ENCODE measurements around the gene ZNF10. TPM values are rescaled to one million over a fixed set of nuclear protein-coding genes. Genes with fewer than 3 reads are reported as not detected.

Gene ZNF10
- 4.7 and 5.1 TPM in 2 replicates for total RNA-seq (2014; rRNA removed; shearing (Covaris generic))

DNA sequence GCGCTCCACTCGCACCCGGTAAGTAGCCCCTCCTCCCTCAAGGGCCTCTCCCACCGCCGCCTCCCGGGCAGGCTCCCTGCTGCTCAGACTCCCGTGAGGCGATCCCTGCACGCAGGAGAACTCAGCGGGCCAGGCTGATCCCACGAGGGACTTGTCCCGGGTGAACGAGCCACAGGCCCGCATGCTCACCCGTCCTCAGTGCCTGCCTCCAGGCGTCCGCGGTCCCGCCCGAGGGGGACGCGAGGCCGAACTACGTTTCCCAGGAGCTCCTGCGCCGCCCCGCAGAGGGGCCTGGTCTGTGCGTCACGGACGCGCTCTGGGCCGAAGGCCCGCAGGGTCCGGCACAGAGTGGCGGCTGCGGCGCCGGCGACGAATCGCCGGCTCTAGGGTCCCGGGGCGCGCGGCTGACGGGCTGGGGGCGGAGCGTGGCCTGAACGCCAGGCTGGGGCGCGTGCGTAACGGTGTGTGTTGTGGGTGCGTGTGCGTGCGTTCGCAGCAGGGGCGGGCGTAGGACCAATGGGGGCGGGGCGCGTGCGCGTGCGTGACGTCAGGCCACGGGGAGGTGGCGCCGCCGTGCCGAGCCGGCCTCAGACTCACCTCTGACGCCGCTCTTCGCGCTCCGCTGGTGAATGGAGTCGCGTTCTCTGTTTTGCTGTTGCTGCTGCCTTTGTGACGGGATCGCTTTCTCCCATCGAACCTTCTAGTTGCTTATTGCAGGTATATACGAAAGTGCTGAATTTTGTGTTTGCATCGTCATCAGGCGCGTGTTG is at the start of gene ZNF10, which contains the start of gene ZNF891:
Gene ZNF10 (plus strand): TSS at position 590 of the 770 bp plus-strand sequence. CDS start 13,866 bp downstream, outside the sequence.
Gene ZNF891 (minus strand): TSS at position 237 of the 770 bp plus-strand sequence. CDS start 8,356 bp downstream, outside the sequence.
- in situ Hi-C loops (cut with HindIII; ENCODE audit: low sequenced_read_pairs) = no loop called here
- peak; percentile 92 for DNase-seq (ENCODE audit: low spot score)

DNA sequence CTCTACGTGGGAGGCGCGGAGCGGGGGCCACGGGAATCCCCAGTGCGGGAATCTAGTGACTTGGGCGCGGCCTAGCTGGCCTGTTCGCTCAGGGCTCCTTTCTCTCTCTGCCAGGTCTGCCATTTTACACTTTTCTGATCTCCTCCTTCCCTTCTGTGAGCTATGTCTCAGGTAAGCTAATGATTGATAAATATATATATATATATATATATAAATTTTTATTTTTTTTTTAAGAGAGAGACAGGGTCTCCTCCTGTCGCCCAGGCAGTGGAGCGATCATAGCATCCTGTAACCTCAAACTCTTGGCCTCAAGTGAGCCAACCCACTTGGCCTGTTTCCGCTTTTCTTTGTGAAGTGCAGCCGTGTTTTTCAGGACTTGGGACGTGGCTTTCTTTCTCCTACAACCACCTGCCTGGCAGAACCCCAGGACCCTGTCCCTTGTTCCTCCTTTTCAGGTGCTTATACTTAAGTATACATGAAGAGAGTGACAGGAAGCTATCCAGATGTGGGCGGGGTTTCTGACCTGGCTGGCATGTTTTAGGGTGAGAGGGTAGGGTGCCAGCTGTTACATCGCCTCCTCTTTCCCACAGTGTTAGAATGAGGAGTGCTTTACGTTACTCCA is 49.2 kb upstream of the ZNF10 start:
- DNase-seq (ENCODE audit: low spot score) = no peak
- in situ Hi-C loops (cut with HindIII; ENCODE audit: low sequenced_read_pairs) = no loop called here

DNA sequence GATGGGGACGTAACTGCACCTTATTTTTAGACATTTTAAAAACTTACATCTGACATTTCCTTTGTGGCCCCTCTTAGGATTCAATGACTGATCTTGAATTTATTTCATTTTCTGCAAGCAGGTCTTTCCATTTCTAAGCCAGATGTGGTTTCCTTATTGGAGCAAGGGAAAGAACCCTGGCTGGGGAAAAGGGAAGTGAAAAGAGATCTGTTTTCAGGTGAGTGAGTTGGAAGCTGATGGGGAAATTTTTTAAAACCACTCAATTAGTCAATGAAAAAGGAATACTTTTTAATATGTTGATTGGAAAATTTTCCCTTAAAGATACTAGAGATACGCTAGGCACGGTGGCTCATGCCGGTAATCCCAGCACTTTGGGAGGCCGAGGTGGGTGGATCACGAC is 47.1 kb upstream of the ZNF10 start:
- no peak for DNase-seq (ENCODE audit: low spot score)
- in situ Hi-C loops (cut with HindIII; ENCODE audit: low sequenced_read_pairs) = no loop called here

DNA sequence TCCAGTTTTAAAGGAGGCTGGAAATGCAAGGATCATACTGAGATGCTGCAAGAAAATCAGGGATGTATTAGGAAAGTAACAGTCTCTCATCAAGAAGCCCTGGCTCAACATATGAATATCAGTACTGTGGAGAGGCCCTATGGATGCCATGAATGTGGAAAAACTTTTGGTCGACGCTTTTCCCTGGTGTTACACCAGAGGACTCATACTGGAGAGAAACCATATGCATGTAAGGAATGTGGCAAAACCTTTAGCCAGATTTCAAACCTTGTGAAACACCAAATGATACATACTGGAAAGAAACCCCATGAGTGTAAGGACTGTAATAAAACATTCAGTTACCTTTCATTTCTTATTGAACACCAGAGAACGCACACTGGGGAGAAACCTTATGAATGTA is 24.8 kb upstream of the ZNF10 start:
- in situ Hi-C loops (cut with HindIII; ENCODE audit: low sequenced_read_pairs) = no loop called here
- no peak for DNase-seq (ENCODE audit: low spot score)

DNA sequence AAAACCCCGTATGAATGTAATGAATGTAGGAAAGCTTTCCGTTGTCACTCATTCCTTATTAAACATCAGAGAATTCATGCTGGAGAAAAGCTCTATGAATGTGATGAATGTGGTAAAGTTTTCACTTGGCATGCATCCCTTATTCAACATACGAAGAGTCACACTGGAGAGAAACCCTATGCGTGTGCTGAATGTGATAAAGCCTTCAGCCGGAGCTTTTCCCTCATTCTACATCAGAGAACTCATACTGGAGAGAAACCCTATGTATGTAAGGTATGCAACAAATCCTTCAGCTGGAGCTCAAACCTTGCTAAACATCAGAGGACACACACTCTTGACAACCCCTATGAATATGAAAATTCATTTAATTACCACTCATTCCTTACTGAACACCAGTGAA is 24.2 kb upstream of the ZNF10 start:
- in situ Hi-C loops (cut with HindIII; ENCODE audit: low sequenced_read_pairs) = no loop called here
- no peak for DNase-seq (ENCODE audit: low spot score)

DNA sequence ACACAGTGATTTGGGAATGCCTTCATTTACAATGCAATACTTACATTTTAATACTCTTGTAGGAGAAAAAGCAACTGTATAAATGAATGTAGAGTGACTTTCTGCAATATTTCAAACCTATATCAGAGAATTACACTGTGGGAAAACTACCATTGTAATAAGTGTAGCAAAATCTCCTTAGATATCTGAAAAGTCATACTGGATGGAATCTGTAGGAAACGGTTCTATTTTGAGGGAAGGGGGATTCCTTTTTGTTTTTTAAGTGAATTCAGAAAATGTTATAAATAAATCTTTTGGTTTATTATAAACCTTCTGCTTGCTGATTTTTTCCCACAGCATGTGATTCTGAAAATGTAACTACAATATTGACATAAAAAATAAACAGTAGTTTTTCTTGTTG is 23.3 kb upstream of the ZNF10 start:
- DNase-seq (ENCODE audit: low spot score) = no peak
- in situ Hi-C loops (cut with HindIII; ENCODE audit: low sequenced_read_pairs) = no loop called here

DNA sequence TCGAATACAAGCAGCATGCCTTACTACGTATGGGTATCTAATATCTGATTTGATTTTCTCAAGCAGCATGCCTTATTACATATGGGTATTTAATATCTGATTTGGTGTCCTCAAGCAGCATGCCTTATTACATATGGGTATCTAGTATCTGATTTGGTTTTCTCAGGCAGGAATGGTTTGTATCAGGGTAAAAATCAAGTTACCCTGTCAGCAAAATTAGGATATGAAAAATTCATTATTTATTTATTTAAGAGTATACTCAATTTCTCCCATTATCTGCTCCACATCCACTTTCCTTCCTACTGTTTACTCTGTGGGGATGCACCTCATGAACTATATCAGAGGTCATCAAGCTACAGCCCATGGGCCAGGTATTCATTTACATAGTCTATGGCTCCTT is 22.3 kb upstream of the ZNF10 start:
- DNase-seq (ENCODE audit: low spot score) = no peak
- in situ Hi-C loops (cut with HindIII; ENCODE audit: low sequenced_read_pairs) = no loop called here

DNA sequence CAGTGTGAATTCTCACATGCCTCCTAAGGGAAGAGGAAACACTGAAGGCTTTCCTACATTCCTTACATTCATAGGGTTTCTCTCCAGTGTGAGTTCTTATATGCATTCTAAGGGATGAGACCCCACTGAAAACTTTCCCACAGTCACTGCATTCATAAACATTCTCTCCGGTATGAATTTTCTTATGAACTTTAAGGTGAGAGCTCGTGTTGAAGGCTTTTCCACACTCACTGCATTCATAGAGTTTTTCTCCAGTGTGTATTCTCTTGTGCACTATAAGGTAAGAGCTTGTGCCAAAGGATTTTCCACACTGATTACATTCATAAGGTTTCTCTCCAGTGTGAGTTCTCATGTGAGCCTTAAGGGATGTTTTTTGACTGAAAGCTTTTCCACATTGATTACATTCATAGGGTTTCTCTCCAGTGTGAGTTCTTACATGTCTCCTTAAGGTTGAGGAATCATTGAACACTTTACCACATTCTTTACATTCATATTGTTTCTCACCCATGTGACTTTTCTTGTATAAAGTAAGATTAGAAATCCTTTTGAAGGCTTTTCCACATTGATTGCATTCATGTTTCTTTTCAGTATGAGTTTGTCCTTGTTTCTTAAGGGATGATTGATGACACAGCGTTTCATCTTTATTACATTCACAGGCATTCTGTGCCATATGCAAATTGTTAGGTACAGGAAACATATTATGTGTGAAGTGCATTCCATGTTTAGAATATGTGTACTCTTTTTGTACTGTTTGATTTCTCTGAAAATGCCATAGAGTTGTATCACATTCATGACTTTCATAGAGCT is 9.8 kb upstream of the ZNF10 start:
- DNase-seq (ENCODE audit: low spot score) = no peak
- in situ Hi-C loops (cut with HindIII; ENCODE audit: low sequenced_read_pairs) = no loop called here

DNA sequence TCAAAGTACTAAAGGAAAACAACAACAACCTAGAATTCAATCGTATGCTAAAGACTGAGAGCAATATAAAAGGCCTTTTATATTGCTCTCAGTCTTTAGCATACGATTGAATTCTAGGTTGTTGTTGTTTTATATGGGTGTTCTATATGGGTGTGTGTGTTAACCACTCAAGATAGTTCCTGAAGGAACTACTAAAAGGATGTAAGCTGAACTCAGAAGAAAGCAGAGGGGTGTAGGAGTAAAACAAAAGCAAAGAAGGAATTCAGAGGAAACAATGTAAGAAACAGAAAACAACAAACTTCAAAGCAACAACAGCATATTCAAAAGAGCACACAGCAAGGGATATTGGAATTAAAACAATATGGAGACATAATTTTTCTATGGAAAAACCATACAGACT is 5.8 kb upstream of the ZNF10 start:
- in situ Hi-C loops (cut with HindIII; ENCODE audit: low sequenced_read_pairs) = no loop called here
- no peak for DNase-seq (ENCODE audit: low spot score)

DNA sequence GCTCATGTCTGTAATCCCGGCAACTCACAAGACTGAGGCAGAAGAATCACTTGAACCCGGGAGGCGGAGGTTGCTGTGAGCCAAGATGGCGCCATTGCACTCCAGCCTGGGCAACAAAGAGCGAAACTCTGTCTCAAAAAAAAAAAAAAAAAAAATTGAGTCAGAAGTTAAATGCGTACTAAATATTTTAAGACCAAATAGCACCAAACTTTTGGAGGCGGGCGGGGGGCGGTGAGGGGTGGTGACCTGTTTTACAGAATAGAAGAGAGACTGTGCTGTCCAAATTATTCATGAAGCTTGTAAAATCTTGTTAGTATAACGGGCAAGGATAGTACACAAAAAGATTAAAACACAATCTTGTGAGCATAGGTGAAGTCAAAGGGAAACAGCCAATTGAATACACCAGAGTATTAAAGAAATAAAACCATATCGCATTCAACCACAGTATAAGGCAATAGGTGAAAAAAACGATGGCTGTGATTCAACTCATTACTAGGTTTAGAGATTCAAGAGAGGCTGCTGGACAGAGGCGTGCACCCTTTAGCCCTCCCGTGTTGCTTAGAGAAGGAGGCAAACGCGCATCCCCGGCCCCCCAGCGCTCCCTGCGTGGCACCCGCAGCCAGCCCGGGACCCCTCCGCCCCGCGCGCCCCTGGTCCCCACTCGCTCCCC is 924 bp upstream of the ZNF10 start:
- in situ Hi-C loops (cut with HindIII; ENCODE audit: low sequenced_read_pairs) = no loop called here
- no peak for DNase-seq (ENCODE audit: low spot score)

DNA sequence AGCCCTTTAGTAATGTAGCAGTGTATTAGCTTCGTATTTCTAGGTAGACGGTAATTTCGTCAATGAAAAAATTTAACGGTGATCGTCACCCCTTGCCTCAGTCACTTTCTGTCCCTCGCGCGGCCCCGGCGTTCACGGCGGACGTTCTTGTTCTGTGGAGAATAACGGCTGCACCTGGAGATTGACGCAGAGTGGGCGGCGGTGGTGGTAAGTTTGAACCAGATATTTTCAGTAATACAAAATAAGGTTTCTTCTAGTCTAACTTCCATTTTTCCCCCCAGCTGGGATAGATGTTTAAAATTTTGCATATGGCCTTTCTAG is 341 bp downstream of the ZNF10 start:
- in situ Hi-C loops (cut with HindIII; ENCODE audit: low sequenced_read_pairs) = no loop called here
- DNase-seq (ENCODE audit: low spot score) = no peak

DNA sequence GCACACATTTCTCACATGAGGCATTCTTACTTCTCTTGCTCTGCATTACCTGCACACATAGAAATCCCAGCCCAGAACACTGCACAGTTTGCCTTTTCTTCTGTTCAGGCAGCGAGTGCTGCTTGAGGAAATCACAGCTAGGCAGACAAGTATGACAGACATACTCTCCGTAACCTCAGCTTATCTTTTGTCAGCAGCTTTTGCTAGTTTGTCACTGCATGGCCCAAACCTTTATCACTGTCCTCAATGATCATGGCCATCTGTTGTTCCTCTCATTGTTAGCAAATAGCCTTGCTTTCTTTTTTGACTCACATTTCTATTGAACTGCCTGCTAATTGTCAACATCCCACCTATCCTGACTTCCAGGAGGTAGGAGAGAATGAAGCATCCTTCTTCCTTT is 5.3 kb downstream of the ZNF10 start:
- in situ Hi-C loops (cut with HindIII; ENCODE audit: low sequenced_read_pairs) = no loop called here
- no peak for DNase-seq (ENCODE audit: low spot score)

DNA sequence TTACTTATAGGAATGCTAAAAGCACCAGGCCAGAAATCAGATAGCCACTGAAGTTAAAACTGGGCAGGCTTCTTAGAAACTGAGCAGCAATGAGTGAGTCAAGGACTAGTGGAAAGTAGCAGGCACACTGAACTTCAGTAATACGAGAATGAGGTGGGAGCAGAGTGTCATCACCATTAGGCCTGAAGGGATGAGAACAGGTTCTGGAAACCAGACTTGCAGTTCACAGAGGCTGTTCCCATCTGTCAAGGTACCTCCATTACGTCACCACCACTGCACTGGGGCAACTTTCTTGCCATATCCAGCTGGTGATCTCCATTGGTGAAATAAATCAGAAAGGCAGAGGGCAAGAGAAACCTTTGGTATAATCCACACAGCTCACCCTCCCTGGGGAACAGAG is 15.6 kb downstream of the ZNF10 start:
- in situ Hi-C loops (cut with HindIII; ENCODE audit: low sequenced_read_pairs) = no loop called here
- no peak for DNase-seq (ENCODE audit: low spot score)

DNA sequence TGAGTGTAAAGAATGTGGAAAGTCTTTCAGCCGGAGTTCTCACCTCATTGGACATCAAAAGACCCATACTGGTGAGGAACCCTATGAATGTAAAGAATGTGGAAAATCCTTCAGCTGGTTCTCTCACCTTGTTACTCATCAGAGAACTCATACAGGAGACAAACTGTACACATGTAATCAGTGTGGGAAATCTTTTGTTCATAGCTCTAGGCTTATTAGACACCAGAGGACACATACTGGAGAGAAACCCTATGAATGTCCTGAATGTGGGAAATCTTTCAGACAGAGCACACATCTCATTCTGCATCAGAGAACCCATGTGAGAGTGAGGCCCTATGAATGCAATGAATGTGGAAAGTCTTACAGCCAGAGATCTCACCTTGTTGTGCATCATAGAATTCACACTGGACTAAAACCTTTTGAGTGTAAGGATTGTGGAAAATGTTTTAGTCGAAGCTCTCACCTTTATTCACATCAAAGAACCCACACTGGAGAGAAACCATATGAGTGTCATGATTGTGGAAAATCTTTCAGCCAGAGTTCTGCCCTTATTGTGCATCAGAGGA is 25.8 kb downstream of the ZNF10 start:
- no peak for DNase-seq (ENCODE audit: low spot score)

DNA sequence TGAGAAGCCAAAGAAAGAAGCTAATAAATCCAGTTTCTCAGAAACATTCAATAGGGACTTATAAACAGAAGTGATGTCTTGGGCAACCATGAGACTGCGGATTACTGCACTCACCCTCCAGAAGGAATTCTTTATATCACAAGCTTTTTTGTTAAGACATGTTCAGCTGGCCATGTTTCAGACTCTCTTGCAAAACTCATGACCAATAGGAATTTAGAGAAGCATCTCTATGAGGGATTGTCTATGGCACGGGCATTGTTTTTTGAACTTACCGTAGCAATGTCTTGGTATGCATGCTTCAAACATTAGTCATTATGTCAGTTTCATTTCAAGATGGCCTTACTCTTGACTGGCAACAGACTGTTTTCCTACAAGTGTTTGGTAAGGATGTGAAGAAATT is 35.3 kb downstream of the ZNF10 start:
- in situ Hi-C loops (cut with HindIII; ENCODE audit: low sequenced_read_pairs) = no loop called here

More for the DNA sequence above, 25.8 kb downstream of the ZNF10 start:
- in situ Hi-C loops (cut with HindIII; ENCODE audit: low sequenced_read_pairs) = no loop called here

DNA sequence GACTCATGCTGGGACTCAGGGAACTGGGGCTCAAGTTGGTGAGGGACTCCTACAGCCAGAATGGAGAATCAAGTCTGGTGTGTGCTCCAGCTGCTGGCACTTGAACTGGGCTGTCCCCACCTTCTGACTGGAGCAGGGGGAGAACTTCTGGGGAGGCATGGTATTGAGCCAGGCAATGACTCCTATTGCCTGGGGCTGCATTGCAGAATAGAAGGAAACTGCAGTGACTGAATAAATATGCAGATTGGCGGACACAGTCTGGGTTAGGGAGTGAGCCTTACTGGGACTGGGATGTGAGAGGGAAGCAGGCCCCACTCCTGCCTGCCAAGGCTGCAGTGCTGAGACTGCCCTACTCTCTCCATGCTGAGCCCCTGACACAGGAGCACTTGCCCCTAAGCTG is 42.1 kb downstream of the ZNF10 start:
- in situ Hi-C loops (cut with HindIII; ENCODE audit: low sequenced_read_pairs) = no loop called here
- no peak for DNase-seq (ENCODE audit: low spot score)

More for the DNA sequence above, 35.3 kb downstream of the ZNF10 start:
- no peak for DNase-seq (ENCODE audit: low spot score)

DNA sequence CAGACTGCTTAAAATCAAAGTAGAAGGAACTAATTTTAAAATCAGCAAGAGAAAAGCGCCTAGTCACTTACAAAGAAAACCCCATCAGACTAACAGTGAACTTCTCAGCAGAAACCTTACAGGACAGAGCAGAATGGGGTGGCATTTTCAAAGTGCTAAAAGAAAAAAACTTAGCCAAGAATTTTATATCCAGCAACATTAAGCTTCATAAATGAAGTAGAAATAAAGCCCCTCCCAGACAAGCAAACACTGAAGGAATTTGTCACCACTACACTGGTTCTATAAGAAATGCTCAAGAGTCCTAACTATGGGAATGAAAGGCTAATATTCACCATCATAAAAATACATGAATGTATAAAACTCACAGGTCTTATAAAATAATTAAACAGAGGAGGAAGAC is 44.5 kb downstream of the ZNF10 start:
- no peak for DNase-seq (ENCODE audit: low spot score)
- in situ Hi-C loops (cut with HindIII; ENCODE audit: low sequenced_read_pairs) = no loop called here

DNA sequence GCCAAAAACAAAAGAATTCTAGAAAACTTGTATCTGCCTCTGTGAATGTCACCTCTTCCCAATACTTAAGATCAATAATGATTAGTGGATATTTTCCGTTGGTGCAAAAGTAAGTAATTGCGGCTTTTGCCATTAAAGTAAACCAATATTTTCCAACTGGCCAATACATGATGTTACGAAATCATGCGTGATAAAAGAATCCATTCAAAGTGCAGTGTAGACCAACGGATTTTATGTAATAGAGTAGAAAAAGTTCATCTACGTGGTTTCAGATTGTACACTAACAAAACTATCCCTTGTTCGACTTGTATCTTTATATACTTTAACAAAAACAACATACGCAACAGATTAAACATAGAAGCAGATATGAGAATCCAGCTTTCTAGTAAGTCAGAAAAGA is 50.2 kb downstream of the ZNF10 start:
- in situ Hi-C loops (cut with HindIII; ENCODE audit: low sequenced_read_pairs) = no loop called here
- DNase-seq (ENCODE audit: low spot score) = no peak

DNA sequence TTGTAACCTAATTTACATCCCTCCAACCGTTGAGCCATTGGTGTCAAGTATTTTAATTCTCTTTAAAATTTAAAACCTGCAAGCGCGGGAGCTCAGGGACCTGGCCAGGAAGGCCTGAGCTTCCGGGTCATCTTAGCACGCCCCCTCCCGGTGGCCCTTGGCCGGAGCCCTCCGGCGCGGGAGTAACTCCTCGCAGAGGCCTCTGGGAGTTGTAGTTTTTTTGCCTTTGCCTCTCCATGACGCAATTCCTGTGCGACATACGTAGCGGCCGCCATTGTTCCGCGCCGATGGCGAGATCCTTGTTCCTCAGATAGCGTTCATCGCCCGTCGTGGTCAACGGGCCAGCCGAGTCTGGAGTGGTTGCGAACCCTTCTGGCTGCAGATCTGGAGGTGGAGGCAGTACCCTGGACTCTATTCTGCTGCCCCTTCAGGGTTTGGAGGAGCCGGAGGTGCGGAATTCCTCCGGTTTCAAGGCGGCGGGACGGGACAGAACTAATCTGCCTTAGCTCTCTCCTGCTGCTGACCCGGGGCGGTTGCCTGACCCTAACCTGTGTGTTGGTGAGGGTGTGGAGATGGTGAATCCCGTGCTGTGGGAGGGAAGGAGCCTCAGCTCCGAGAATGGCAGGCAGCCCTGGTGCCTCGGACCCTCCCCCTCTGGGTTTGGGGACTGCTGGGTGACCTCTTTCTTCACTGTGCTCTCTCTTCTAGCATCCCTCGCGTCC is 51.0 kb downstream of the ZNF10 start, which contains the start of gene ZNF268:
Gene ZNF268 (plus strand): TSS at position 258 of the 722 bp plus-strand sequence. CDS start 503 bp downstream, outside the sequence.
- DNase-seq (ENCODE audit: low spot score) = peak; percentile 86
- in situ Hi-C loops (cut with HindIII; ENCODE audit: low sequenced_read_pairs) = no loop called here

Data from G401 (cell line).